Activated T-cell treated with anti-CD3 and anti-CD28 coated beads, Interleukin-2, amount 50 U/mL, for 24 hours (primary cell): ENCODE measurements around the gene AK1.
A peak's percentile ranks its signal among the peaks of the same experiment; 100 is the strongest.

Experiments
- DNase-seq: peaks from one replicate; pipeline ENCODE4 v3.0.0-alpha.2; 2020
- H3K27ac Mint-ChIP-seq: 2 replicates; pipeline ENCODE4 v1.8.0; 2020; ENCODE audit warnings: mild to moderate bottlenecking, mixed read lengths
- H3K27me3 Mint-ChIP-seq: 2 replicates; pipeline ENCODE4 v1.8.0; 2020; ENCODE audit warnings: mixed read lengths
- H3K36me3 Mint-ChIP-seq: 2 replicates; pipeline ENCODE4 v1.8.0; 2020; ENCODE audit warnings: low read depth, mixed read lengths
- H3K4me1 Mint-ChIP-seq: 2 replicates; pipeline ENCODE4 v1.8.0; 2020; ENCODE audit warnings: low read depth, mixed read lengths
- H3K4me3 Mint-ChIP-seq: 2 replicates; pipeline ENCODE4 v1.8.0; 2020; ENCODE audit warnings: mild to moderate bottlenecking, moderate library complexity, mixed read lengths
- H3K9me3 Mint-ChIP-seq: 2 replicates; pipeline ENCODE4 v1.8.0; 2020; ENCODE audit warnings: mixed read lengths

Gene AK1

GRCh38 chr9:127877566-127877998 is at the start of gene AK1:
AK1 (minus strand) TSS chr9:127877675; CDS start chr9:127874617, 3,058 bp downstream.
- Mint-ChIP-seq H3K4me3 (peak within 1 kb of the TSS; percentile 55), H3K36me3 (peaks cover under 1% of the 10 kb centered on the region), H3K9me3 (no peaks in the 10 kb centered on the region), H3K27ac (peak within 1 kb of the TSS; percentile 23), H3K4me1 (peaks cover 10% of the 10 kb centered on the region), H3K27me3 (peaks cover 6% of the 10 kb centered on the region)
- no peak for DNase-seq

DNA sequence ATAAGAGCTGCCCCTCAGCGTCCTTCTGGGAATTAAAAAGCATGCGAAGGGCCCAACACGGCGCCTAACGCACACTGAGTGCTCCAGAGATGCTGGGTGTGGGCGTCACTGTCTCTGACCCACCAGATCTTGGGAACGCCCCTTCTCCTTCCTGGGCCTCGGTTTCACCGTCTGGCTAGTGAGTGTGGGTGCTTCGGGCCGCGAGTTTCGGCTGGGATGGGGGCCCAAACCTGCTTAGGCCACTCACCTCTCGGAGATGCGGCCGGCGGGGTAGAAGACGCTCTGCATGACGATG is 49.4 kb upstream of the AK1 start:
- DNase-seq: no peak
- Mint-ChIP-seq H3K36me3 (no peaks in the 10 kb centered on the region), H3K4me1 (peaks cover 39% of the 10 kb centered on the region), H3K27ac (no peak overlapping the region), H3K27me3 (peaks cover 22% of the 10 kb centered on the region), H3K4me3 (peak overlapping the region; percentile 75), H3K9me3 (no peaks in the 10 kb centered on the region)

DNA sequence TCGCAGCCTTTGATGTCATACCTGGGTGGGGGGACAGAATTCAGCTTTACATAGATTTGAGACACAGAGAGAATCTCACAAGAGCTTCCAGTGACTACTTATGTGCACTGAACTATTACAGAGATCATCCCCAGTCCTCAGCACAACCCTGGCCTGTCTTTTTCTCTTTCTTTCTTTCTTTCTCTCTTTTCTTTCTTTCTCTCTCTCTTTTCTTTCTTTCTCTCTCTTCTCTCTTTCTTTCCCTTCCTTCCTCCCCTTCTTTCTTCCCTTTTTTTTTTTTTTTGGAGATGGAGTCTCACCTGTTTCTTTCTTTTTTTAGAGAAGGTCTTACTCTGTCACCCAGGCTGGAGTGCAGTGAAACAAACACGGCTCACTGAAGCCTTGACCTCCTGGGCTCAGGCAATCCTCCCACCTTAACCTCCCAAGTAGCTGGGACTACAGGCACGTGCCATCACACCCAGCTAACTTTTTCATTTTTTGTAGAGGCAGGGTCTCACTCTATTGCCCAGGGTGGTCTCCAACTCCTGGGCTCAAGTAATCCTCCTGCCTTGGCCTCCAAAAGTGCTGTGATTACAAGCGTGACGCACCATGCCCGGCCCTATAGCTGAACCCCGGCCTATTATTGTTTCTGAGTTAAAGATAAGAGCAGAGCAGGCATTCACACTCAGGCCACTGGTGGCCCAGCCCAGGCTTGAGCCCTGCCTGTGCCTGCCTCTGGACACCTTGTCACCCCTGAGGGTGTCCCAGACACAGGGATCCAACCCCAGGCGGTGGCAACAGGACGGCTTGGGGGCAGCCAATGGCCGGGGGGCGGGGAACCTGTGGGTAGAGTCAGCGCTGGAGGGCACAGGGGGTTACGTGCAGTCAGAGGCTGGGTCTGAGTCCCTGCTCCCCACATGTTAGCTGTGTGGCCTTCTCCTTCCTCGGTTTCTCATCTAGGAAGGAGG is 48.8 kb upstream of the AK1 start:
- peaks cover 39% of the 10 kb centered on the region for H3K4me1 Mint-ChIP-seq
- peak overlapping the region; percentile 75 for H3K4me3 Mint-ChIP-seq
- peaks cover 22% of the 10 kb centered on the region for H3K27me3 Mint-ChIP-seq
- no peaks in the 10 kb centered on the region for H3K36me3 Mint-ChIP-seq
- H3K27ac Mint-ChIP-seq: no peak overlapping the region
- DNase-seq: no peak
- no peaks in the 10 kb centered on the region for H3K9me3 Mint-ChIP-seq

DNA sequence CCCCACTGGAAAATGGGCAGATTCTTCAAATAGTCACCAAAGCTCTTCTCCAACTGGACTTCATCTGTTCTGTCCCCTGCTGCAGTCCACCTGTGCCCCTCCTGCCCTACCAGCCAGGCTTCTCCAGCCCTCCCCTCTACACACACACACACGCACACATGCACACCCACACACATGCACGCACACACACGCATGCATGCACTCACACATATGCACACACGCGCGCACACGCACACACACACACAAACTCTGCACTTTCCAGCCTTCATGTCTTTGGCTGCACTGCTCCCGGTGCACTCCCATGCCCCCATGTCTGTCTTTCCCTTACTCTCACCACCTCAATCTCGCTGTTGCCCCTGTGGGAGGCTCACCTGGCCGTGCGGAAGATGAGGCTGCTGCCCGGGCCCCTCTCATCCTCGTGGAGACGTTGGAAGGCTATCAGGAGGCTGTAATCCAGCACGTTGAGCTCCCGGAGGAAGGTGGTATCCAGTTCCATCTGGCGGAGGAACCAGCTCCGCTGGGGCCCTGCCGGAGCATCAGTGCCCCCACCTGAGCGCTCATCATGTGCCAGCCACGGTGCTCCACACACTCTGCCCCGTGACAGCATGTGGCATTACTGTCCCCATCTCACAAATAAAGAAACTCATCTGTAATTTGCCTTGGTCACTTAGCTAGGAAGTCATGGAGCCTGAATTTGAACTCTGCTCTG is 47.4 kb upstream of the AK1 start:
- Mint-ChIP-seq H3K36me3 (no peaks in the 10 kb centered on the region), H3K9me3 (no peaks in the 10 kb centered on the region), H3K4me1 (peaks cover 37% of the 10 kb centered on the region), H3K27ac (peak overlapping the region; percentile 50), H3K4me3 (no peak overlapping the region), H3K27me3 (peaks cover 22% of the 10 kb centered on the region)
- DNase-seq: no peak

DNA sequence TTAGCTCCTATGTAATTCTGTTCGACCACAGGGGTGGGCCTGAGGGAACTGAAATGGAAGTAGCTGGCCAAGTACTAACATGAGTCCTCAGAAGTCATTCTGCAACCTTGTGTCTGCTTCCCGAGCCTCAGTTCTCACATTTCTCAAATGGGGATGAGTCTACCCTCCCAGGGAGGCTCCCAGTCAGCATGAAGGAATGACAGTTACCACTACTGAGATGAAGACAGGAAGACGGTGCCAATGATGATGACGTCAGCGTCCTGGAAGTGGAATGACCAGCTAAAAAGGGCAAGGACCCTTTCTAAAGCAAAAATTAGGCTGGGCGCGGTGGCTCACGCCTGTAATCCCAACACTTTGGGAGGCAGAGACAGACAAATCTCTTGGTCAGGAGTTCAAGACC is 46.3 kb upstream of the AK1 start:
- peaks cover 19% of the 10 kb centered on the region for H3K27me3 Mint-ChIP-seq
- DNase-seq: no peak
- H3K4me3 Mint-ChIP-seq: no peak overlapping the region
- H3K36me3 Mint-ChIP-seq: no peaks in the 10 kb centered on the region
- no peaks in the 10 kb centered on the region for H3K9me3 Mint-ChIP-seq
- H3K27ac Mint-ChIP-seq: no peak overlapping the region
- peaks cover 38% of the 10 kb centered on the region for H3K4me1 Mint-ChIP-seq

- no peaks in the 10 kb centered on the region for H3K36me3 Mint-ChIP-seq
- H3K9me3 Mint-ChIP-seq: no peaks in the 10 kb centered on the region
- no peak overlapping the region for H3K4me3 Mint-ChIP-seq
- peaks cover 15% of the 10 kb centered on the region for H3K27me3 Mint-ChIP-seq
- peaks cover 40% of the 10 kb centered on the region for H3K4me1 Mint-ChIP-seq
- no peak overlapping the region for H3K27ac Mint-ChIP-seq
- DNase-seq: no peak
These were observed 45.6 kb upstream of the AK1 start for GRCh38 chr9:127923046-127923445.

GRCh38 chr9:127921557-127922120 is 44.2 kb upstream of the AK1 start:
- Mint-ChIP-seq H3K4me1 (peaks cover 46% of the 10 kb centered on the region), H3K4me3 (peak overlapping the region; percentile 23), H3K36me3 (no peaks in the 10 kb centered on the region), H3K27ac (no peak overlapping the region), H3K27me3 (peaks cover 15% of the 10 kb centered on the region), H3K9me3 (no peaks in the 10 kb centered on the region)
- peak; percentile 89 for DNase-seq

DNA sequence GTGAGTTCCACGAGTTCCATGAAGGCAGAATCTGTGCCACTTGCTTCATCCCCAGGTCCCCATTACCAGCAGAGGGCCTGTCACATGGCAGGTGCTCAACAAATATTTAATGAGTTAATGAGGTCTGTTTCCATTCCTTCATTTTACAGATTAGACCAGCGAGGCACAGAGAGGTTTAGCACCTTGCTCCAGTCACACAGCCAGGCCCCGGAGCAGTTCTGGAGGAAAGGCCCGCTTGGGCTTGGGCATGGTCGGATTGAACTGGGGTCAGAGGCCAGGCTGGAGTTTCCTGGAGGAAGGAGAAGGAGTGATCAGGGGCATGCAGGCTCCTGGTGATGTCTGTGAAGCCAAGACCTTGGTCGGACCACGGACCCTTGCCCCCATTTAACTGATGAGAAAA is 43.3 kb upstream of the AK1 start:
- H3K4me3 Mint-ChIP-seq: no peak overlapping the region
- H3K27ac Mint-ChIP-seq: no peak overlapping the region
- peaks cover 15% of the 10 kb centered on the region for H3K27me3 Mint-ChIP-seq
- DNase-seq: no peak
- H3K36me3 Mint-ChIP-seq: peaks cover 6% of the 10 kb centered on the region
- H3K4me1 Mint-ChIP-seq: peaks cover 45% of the 10 kb centered on the region
- H3K9me3 Mint-ChIP-seq: no peaks in the 10 kb centered on the region

GRCh38 chr9:127919253-127919815 is 41.9 kb upstream of the AK1 start:
- Mint-ChIP-seq H3K9me3 (no peaks in the 10 kb centered on the region), H3K4me3 (no peak overlapping the region), H3K27ac (peak overlapping the region; percentile 42)

GRCh38 chr9:127918183-127919107 is 41.0 kb upstream of the AK1 start:
- Mint-ChIP-seq H3K9me3 (no peaks in the 10 kb centered on the region), H3K27ac (peak overlapping the region; percentile 42), H3K4me1 (peaks cover 59% of the 10 kb centered on the region), H3K4me3 (no peak overlapping the region), H3K36me3 (peaks cover 19% of the 10 kb centered on the region), H3K27me3 (peaks cover 7% of the 10 kb centered on the region)
- no peak for DNase-seq

More at GRCh38 chr9:127919253-127919815, 41.9 kb upstream of the AK1 start:
- peaks cover 10% of the 10 kb centered on the region for H3K27me3 Mint-ChIP-seq
- DNase-seq: no peak
- H3K36me3 Mint-ChIP-seq: peaks cover 12% of the 10 kb centered on the region
- peaks cover 57% of the 10 kb centered on the region for H3K4me1 Mint-ChIP-seq

DNA sequence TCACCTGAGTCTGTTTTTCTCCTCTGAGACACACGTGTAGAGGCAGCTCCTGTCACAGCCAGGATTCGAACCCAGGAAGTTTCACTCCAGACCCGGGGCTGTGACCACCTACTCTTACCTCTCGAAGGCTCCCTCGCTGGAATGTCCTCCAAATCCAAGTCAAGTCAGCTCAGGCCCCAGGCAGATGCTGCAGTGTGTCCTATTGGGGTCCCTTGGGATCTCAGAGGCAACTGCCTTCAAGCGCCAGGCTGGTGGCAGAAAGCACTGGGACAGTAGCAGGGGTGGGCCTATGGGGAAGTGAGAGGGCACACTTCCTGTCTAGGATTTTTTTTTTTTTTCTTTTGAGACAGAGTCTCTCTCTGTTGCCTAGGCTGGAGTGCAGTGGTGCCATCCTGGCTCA is 40.1 kb upstream of the AK1 start:
- H3K4me3 Mint-ChIP-seq: peak overlapping the region; percentile 79
- H3K9me3 Mint-ChIP-seq: no peaks in the 10 kb centered on the region
- no peak overlapping the region for H3K27ac Mint-ChIP-seq
- H3K27me3 Mint-ChIP-seq: peaks cover 4% of the 10 kb centered on the region
- no peak for DNase-seq
- peaks cover 26% of the 10 kb centered on the region for H3K36me3 Mint-ChIP-seq
- H3K4me1 Mint-ChIP-seq: peaks cover 64% of the 10 kb centered on the region

DNA sequence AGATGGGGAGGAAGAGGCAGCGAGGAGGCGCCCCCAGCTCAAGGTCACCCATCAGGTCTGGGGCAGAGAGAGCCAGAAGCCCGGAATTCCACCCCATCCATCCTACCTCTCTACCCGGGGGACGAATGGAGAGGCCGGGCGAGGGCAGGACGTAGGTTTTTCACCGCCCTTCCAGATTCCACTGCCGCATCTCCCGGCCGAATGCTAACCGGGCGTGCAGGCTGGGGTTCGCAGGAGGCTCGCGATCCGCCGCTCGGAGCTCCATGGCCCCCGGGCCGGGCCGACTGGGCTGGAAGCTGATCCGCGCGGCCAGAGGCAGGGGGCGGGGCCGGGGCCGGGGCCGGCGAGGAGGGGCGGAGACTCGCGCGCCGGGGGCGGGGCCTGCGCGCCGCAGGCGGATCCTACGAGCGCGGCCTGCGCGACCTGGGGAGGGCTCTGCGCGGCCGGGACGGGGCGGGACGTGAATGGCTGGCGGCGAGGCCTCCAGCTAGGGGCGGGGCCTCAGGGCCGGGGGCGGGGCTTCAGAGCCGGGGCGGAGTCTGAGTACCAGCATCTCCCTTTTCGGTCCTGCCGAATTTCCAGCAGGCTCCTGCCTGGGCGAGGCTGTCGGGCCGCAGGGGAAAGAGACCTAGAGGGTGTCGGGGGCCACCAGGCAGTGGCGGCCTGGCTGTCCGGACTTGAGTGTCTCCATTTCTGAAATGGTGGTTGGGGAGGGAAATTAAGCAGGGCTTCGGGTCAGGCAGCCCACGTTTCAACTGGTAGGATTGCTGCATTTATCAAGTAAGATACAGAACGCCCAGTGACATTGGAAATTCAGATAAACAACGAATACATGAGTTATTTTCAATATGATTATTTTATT is 39.5 kb upstream of the AK1 start, which contains the start of gene ST6GALNAC4:
ST6GALNAC4 (minus strand) TSS at position 322 of the 862 bp plus-strand sequence. CDS start 622 bp downstream, outside the sequence.
- no peaks in the 10 kb centered on the region for H3K9me3 Mint-ChIP-seq
- peak within 1 kb of the TSS; percentile 85 for H3K4me3 Mint-ChIP-seq
- peaks cover 67% of the 10 kb centered on the region for H3K4me1 Mint-ChIP-seq
- DNase-seq: peak; percentile 98
- H3K36me3 Mint-ChIP-seq: peaks cover 32% of the 10 kb centered on the region
- H3K27ac Mint-ChIP-seq: peak within 1 kb of the TSS; percentile 91
- H3K27me3 Mint-ChIP-seq: peaks cover under 1% of the 10 kb centered on the region
